DMS153 (cell line): Measurements from ENCODE around the gene TBX20.
"Not testable (repeated sequence)": the region's sequence is repeated elsewhere in the genome, so short reads cannot be mapped to it uniquely, and the experiment has no call there.

ENCODE experiments used
- DNase-seq: peaks from one replicate; lab custom pipeline; 2025; lab: John Stamatoyannopoulos, UW

Gene TBX20

DNA sequence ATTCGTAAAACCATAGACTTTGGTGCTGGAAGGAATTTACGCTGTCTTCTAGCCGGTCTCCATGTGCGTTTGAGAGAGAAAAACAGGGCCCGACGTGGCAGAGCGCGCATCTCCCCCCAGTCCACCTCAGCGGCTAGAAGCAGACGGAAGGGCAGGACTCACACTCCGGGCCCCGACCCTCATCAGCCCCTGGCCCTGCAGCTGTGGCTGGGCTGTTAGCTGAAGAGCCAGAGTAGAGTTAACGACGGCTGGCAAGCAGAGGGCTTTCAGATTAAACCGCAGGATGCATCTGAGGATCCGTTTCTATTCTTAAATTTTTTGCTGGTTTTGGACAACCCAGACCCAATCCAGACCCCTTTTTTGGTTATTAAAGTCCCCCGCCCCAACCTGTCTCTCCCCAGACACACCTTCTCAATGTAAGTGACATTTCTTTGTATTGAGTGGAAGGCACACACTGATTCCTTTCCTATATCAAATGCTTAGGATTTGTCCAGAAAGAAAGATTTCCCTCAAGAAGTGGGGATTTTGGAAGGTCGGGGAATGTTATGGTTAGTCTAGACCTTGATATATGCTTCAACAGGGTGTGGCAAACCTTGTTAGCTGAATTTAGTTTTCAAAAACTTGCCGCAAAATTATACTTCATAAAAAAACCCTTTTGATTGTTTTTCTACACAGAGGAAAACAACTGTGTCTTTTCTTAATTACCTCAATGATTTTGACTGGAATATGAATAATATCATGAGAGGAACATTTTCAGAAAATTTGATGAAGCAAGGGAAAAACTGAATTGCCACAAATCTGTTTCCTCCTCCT is 1.7 kb upstream of the TBX20 start:
- DNase-seq: no peak

DNA sequence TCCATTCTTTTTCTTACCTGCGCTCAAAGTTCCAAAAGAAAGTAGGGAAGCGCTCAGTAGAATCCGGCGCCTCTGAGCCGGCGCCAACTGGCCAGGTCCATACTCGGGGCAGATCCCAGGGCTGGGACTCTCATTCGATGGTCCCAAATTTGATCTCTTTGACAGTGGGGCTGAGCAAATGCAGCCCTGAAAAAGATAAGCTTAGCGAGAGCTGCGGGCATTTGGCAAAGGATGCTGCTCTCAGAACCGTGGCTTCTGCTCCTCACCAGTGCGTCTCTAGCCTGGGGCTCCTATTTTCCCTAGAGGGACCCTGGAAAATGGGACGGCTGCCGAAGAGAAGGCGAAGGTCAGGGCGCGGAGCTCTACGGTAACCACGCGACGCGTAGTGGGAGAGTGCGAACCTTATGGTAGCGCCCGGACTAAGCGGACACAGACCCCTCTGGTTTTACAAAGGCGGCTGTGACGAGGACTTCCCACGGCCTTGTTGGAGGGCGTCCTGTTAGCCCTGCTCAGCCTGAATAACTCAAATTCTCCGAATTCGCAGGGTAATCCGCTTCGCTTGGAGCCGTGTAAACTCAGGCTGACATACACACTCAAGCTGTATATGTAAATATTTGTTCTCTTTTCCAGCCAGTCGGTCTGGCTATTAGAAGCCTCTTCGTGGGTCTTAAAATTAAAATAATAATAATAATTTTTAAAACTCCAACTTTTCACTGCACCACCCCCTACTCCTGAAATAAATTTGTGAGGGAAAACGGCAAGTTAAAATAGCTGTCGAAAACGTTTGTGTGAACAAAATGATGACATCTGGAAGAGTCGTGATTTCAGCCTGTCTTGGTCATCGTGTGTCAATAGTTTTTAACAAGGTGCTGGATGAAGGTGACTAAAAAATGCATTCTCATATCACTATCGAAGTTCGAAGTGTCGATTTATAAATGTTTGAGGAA is 869 bp upstream of the TBX20 start:
- no peak for DNase-seq

DNA sequence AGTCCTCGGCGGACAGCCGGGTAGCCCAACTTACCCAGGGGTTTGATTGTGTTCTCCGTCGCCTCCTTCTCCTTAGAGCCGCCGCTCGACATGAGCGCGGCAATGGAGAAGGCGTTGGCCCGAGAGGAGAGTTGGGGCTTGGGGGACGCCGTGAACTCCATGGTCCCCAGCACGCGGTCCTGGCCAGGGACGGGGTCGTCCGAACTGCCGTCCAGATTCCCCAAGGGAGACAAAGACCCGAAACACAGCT is 515 bp downstream of the TBX20 start:
- DNase-seq: no peak

DNA sequence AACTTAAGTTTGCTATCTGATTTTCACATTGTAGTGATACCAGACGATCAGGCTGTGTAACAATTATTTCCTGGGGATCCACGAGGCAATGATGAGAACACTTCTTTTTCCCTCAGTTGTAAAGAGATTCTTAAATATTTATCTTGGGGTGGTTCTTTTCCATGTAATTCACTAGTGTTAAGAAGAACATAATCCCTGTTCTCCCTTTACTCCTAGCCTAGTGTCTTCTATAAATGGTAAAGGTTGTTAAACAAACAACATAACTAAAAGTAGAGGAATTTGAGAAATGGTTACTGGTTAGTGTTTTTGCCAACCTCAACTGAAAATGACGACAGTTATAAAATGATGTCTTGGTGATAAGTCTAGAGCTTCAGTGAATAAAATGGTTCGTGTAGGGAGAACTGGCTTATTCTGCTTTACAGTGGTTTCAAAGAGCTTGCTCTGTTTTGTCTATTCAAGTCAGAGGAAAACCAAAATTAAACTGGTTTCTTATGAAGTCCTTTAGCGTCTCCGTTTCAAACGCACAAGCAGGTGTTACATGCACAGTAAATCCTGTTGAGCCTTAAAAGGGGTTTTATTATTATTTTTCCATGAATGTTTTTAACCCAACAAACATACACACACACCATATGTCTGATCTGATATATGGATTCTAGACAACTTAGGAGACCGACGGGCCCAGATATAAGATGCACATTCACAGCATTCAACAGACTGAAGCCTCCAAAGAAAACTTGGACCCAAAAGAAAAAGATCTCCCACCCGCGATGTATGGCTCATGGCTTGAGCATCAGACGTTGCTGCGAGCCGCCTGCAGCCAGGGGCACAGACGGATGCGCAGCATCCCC is 1.1 kb downstream of the TBX20 start:
- DNase-seq: no peak

DNA sequence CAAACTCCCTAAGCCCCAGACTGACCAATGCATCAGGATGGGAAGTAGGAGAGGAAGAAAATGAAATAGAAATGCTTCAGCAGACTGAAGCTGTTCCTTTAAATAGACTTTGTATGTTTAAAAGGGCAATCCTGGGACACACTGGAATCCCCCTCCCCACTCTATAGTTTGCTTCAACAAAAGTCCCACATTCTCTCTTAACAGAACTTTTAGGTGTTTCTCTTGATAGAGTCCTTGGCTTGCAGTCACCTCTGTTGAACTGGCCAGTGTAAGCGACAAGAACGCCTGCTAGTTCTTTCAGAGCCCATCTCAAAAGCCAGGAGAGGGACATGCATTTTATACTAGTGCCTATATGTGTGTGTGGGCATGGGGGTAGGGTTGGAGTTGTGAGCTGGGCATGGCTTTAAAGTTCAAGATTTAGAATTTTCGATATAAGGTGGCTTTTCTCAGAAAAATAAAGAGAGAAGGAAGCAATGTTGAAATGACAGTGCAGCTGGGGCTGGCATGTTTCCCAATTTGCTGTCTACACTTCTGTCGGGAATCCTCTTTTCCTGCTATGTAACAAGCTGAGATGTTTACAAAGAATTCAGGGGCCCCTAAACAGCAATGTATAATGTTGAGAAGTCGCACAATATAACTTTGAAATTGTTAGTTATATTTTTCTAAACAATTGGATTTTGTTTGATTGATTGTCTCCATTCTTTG is 2.1 kb downstream of the TBX20 start:
- DNase-seq: no peak

DNA sequence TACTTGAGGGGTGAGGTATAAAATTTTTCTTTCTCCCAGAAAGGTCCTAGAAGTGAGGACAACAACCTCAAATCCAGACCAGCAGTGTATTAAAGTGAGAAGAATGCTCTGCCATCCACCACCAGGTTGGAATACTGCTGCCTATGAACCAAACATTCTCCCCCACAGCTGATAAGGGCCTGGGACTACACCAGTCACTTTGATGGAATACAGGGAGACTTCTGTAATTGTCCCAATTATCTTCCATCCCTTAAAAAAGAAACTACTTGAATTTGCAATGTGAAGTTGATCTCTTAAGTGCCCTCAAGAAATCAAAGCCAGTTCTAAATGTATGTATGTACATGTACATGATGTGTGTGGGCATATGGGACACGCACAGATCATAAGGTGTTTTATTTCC is 3.0 kb downstream of the TBX20 start:
- no peak for DNase-seq

DNA sequence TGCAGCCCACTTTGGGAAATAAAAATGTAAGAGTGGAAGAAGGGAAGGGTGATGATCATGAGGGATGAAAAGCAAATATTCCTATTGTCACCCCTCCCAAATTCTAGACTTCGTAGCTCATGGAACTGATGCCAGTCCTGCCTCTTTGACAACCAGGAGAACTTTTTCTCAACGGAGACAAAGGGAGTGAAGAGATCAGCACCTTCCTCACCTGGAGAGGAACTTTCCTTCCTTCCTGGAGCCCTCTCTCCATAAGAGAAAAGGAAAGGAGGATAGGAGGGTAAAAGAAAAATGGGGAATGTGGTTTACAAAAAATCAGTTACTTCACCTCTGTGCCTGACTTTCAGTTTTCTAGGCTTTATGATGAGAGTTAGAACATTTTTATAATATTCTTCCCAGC is 3.4 kb downstream of the TBX20 start:
- DNase-seq: no peak

DNA sequence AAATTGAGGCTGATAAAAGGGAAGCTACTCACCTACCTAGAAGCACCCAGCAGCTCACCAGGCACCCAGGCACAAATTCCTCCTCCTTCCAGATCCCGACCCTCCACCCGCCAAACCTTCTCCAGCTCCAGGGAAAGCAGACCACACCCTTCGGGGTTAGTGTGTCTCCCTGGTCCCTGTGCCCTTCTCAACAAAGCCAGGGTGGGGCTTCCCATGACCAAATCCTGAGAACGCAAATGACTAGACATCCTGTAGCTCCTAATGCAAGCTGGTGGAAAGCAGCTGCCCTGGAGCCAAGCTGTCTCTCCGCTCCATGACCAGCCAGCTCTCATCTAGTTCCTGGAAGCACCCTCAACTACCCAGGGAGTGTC is 4.4 kb downstream of the TBX20 start:
- DNase-seq: no peak

DNA sequence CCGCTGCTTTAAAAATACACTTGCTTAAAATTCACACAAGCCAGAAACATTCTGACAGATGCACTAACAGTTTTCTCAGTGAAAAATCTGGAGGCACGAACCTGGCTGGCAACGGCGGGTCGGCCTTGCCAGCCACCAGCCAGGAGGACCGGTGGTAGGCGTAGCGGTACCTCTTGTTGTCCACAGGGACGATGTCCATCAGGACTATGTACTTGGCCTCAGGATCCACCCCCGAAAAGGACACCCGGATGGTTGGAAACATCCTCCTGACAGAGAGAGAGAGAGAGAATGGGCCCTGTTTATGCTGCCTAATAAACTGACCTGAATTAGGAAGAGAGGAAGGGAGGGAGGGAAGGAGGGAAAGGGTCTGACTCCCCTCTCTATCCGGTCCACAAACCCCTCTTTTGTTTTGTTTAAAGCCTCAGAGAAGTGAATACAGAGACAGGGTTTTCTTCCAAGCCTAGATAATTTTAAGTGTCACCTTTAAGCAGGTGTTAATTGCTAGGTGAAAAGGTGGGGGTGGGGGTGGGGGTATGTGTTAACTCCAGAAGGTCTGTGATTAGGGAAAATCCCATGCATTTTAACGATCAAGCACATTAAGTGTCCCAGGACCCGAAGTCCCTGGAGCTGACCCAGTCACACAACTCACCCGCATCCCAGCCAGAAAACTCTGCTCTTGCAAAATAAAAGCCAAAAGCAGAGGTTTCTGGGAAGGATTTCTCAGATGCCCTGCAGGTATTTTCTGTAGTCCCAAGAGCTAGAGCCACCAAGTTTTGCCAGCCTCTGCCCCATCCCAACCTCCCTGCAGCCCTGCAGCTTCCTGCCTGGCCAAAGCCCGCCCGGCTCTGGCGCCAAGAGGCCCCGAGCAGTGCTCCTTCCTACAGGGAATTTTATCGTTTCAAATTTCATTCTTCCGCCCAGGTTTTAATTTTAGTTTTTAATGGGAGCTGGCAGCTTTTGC is 5.0 kb downstream of the TBX20 start:
- no peak for DNase-seq

DNA sequence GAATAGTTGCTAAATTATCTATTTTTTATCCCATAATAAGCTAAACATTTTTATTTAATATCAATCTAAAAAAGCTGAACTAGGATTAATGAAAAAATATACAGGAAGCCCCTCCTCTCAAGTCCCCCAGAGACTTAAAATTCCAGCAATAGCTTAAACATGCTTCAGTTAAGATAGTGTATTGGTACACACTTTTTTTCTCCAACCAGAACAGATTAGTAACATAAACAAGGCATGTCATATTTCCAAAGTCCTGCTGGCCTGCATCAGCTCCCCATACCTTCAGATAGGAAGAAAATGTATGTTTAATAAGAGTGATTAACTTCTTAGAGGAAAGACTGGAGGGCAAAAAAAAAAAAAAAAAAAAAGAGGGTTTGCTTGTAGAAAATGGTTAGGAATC is 7.1 kb downstream of the TBX20 start:
- DNase-seq: no peak

DNA sequence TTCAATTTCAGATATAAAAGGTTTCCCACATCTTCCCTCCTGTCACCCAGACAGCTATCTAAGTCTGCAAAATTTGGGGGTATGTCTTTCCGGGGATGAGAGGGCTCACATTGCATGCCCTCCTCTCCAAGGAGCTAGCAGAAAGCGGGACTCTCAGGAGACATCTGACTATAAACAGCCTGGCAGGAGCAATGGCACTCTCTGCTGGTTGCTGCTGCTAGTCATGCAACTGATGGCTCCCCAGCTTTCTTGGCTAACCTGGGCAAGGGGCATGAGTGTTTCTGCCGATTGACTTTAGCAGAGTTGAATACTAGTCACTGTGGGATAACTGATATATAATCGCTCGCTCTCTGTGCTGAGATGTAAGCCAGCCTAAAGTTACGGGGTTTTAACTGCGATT is 12.0 kb downstream of the TBX20 start:
- DNase-seq: no peak

DNA sequence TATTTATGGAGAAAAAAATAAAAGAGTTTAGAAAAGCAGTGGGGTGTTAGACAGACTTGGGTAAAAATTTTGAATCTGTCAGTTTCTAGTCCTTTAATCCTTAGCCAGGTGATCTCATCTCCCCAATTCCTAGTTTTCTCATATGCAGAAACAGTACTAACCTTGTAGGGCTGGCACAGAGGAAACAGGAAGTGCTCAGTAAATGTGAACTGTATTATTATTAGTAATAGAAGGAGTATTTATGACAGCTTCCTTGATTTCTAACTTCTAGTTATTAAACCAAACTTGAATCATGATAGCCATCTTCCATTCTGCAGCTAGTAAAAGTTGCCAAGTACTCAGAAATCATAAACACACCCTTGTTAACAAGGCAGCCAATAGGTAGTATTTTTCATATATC is 12.5 kb downstream of the TBX20 start:
- DNase-seq: no peak

DNA sequence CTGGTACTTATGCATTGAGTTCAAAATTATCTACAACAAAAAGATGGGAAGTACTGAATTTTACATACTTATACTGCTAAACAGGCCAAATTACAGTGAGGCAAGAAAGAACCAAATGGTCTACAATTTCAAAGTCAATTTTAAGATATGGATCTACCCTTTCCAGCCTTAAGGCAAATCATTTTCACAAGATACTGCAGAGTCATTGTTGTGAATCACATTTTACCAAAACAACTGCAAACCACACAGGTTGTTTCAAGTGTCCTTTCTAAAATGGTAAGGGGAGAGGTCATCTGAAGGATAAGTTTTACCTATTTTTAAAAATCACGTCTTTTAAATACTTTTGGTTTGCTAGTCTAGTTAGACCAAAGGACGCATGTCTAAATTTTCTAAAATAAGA is 12.9 kb downstream of the TBX20 start:
- DNase-seq: not testable (repeated sequence)

DNA sequence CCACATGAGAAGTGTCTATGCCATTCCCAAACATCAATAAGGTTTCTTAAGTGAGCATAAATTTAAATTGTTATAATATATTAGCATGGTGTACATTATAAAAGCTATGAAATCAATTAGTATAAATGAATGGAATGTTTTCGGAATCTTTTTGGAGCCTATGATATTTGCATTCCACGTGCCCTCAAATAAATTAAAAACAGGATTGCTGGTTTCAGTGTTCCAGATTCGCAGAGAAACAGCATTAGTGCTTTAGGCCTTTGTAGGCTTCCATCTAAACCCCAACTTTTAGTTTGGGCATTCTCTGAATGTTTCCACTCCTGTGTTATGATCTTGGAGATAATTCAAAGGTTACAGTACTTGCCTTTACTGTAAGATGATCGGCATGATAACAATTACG is 15.4 kb downstream of the TBX20 start:
- DNase-seq: not testable (repeated sequence)

DNA sequence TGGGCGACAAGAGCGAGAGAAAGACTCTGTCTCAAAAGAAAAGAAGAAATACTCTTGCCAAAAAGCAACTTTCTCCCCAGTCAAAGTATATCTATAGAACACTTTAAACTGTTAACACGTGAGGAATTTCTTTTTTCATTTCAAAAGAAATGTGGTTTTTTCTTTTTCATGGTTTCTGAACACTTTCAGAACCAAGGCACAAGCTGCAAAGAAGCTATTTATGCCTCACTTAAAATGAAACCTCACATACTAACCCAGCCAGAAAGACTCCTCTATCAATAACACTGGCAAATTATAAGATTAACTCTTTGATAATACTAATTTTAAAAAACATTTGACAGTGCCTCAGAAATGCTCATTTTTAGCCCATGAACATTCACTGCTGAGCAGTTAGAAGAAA is 20.9 kb downstream of the TBX20 start:
- DNase-seq: no peak

DNA sequence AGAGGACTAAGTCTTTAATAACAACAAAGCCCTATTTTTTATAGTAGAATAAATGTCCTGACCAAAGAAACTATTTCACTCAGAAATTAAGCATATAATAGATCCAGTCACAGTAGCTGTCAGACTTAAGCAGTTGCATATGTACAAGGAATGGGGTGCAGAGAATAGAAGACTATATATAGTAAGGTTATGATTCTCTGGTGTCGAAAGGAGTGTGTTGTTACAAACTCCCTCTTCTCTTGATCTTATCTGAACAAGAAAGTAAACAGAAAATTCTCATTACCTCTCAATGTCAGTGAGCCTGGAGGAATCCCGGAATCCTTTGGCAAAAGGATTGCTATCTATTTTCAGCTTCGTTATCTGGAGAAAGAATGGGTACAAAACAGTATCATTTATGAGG is 22.7 kb downstream of the TBX20 start:
- DNase-seq: not testable (repeated sequence)

DNA sequence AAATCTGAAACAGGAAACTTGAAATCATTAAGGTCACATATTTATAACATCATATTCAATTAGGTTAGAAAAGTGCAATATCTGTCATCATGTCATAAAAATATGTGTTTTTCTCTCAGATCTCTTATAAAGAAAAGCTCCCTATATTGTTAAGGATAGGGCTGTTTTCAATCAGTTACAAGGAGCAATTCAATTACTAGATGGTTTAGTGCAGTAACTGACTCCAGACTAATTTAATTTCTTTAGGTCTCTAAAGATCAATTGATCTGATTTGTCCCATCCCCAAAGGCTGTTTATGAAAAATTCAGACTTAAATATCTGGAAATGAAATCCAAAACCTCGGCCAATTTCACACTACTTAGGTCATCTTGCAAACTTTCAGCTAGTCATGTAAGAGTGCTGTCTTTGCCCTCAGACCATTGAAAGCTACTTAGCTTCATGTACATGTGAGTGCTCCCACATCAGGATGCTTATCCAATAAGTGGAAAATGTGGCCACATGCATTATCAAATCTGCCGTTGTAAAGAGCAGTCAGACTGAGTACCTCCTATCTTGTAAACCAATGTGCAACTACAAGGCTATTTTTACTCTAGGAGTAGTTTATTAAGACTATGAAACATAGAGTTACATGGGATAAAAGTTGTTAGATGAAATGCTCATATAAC is 24.7 kb downstream of the TBX20 start:
- DNase-seq: not testable (repeated sequence)

DNA sequence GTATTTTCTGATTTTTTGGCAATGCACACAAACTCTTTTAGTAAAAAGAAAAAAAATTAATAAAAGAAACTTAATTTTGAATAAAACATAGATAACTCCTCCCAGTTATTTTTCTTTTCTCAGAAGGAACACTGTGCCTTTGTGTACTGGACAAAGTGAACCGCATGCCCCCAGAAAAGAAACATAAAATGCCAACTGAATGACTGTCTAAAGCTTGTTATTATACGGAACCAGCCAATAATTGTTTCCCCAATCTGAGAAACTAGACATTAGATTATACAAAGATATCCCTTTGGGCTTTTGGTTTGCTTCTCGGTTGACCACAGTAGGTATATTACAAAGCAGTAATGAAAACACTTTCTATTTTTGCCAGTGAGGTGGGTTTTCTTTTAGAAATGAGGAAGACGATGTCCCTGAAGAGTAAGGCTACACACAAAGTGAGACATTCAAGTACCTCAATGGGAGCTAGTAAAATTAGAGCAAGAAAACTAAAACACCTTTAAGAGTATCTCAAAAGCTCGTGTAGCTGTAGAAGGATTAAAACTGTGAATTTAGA is 25.3 kb downstream of the TBX20 start:
- DNase-seq: not testable (repeated sequence)

DNA sequence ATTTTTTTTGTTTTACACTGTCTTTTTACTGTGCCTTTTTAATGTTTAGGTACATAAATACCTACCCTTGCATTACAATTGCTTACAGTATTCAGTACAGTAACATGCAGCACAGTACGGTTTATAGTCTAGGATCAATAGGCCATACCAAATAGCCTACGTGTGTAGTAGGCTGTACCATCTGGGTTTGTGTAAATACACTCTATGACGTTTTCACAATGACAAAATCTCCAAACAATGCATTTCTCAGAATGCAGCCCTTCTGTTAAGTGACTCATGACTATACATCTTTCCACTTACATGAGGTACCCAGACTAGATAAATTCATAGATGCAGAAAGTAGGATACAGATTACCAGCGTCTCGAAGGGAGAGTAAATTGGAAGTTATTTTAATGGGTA is 26.5 kb downstream of the TBX20 start:
- not testable (repeated sequence) for DNase-seq

DNA sequence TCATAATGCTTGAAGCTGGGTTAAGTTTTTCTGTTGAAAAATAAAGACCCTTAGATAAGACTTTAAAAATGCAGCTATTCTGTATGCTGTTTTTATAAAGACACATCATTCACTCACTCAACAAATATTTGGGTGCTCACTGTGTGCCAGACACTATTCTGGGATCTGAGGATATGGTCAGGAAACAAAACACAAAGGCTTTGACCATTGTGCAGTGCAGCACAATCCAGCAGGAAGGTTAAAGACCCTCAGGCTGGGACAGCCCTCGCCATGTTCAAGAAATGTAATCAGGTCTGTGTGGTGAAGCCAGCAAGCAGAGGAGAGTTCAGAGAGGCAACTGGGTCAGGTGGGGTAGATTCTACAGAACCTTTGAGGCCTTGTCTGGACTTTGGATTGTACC is 31.5 kb downstream of the TBX20 start:
- DNase-seq: not testable (repeated sequence)
